Measurements from ENCODE around the gene SLC25A30.

- TF ChIP-seq CTCF (IDR thresholded peaks at IDR 0.05; ENCODE audit: low read length) (no peak), EZH2 (optimal IDR thresholded peaks at IDR 0.05; ENCODE audit: low read depth, low read length) (no peak), EZH2phosphoT487 (IDR thresholded peaks at IDR 0.05; ENCODE audit: low read length) (no peak)
Observed at GRCh38 chr13:45413826-45414307, 4.3 kb downstream of the SLC25A30 start.

All from MM.1S (cell line).